SK-N-SH treated with all-trans-retinoic acid at 6 μM for 48 hours (cell line): Measurements from ENCODE around the gene HAO1.

Source experiments
- BACH2 ChIP-seq: fragments of 250-450 bp; sonication (Bioruptor Pico); IDR thresholded peaks from 2 replicates; pipeline ENCODE4 v1.9.0; 2021; ENCODE audit warnings: mild to moderate bottlenecking, borderline replicate concordance
- CREB5 ChIP-seq: fragments of 250-450 bp; sonication (Bioruptor Pico); IDR thresholded peaks from 2 replicates; pipeline ENCODE4 v1.5.1; 2020; ENCODE audit warnings: low read depth, mild to moderate bottlenecking, moderate library complexity
- CSDC2 ChIP-seq: fragments of 250-450 bp; sonication (Bioruptor Pico); IDR thresholded peaks from 2 replicates; pipeline ENCODE4 v1.5.0; 2020; ENCODE audit warnings: mild to moderate bottlenecking, moderate library complexity
- ISL1 ChIP-seq: fragments of 250-450 bp; sonication (Bioruptor Pico); IDR thresholded peaks from 2 replicates; pipeline ENCODE4 v2.1.2; 2022; ENCODE audit warnings: mild to moderate bottlenecking, moderate library complexity
- PATZ1 ChIP-seq: fragments of 250-450 bp; sonication (Bioruptor Pico); IDR thresholded peaks from 2 replicates; pipeline ENCODE4 v1.8.0; 2020; ENCODE audit warnings: mild to moderate bottlenecking, moderate library complexity, borderline replicate concordance
- POU6F1 ChIP-seq: fragments of 250-450 bp; sonication (Bioruptor Pico); IDR thresholded peaks from 2 replicates; pipeline ENCODE4 v1.8.0; 2021; ENCODE audit warnings: low read depth, mild to moderate bottlenecking, moderate library complexity, borderline replicate concordance
- PPARA ChIP-seq: fragments of 250-450 bp; sonication (Bioruptor Pico); IDR thresholded peaks from 2 replicates; pipeline ENCODE4 v1.5.0; 2020; ENCODE audit warnings: mild to moderate bottlenecking, borderline replicate concordance
- TSHZ2 ChIP-seq: fragments of 250-450 bp; sonication (Bioruptor Pico); IDR thresholded peaks from 2 replicates; pipeline ENCODE4 v1.5.0; 2020; ENCODE audit warnings: mild to moderate bottlenecking, moderate library complexity
- ZFP3 ChIP-seq: fragments of 250-450 bp; sonication (Bioruptor Pico); IDR thresholded peaks from 2 replicates; pipeline ENCODE4 v1.5.0; 2020; ENCODE audit warnings: mild to moderate bottlenecking, moderate library complexity
- ZFP30 ChIP-seq: fragments of 450-650 bp; formaldehyde crosslinking; IDR thresholded peaks from 2 replicates; pipeline ENCODE4 v1.5.0; 2022; ENCODE audit warnings: mild to moderate bottlenecking, moderate library complexity
- ZNF565 ChIP-seq: fragments of 450-650 bp; formaldehyde crosslinking; conservative IDR thresholded peaks from 2 replicates; pipeline ENCODE4 v1.5.0; 2020; ENCODE audit warnings: low read depth, mild to moderate bottlenecking, moderate library complexity
- ZNF8 ChIP-seq: fragments of 450-650 bp; formaldehyde crosslinking; IDR thresholded peaks from 2 replicates; pipeline ENCODE4 v1.5.0; 2020; ENCODE audit warnings: mild to moderate bottlenecking, moderate library complexity

GRCh38 chr20:7850775-7851490 is 89.3 kb downstream of the HAO1 start:
- TF ChIP-seq POU6F1 (no peak), TSHZ2 (CRISPR knock-in tag) (no peak), PPARA (no peak), ZNF8 (no peak), ZNF565 (CRISPR knock-in tag) (no peak), ZFP3 (CRISPR knock-in tag) (no peak), PATZ1 (CRISPR knock-in tag) (no peak), BACH2 (no peak), CREB5 (CRISPR knock-in tag) (no peak), ISL1 (CRISPR knock-in tag) (no peak), ZFP30 (CRISPR knock-in tag) (no peak), CSDC2 (no peak)
